GM23338 (cell line): ENCODE measurements around the gene PPP2R5E. TPM values are rescaled to one million over a fixed set of nuclear protein-coding genes. Genes with fewer than 3 reads are reported as not detected.

Experiments
- ATAC-seq: fragments of 200-7000 bp; cut with Tn5 transposase; 3 replicates; pipeline ENCODE4 v1.9.1; 2020
- DNase-seq: peaks from one replicate; pipeline ENCODE4 v3.0.0-alpha.2; 2015; ENCODE audit warnings: low spot score
- H2AFZ ChIP-seq: fragments of 200-600 bp; sonication (generic); 2 replicates; pipeline ENCODE4 v1.8.0; 2016; ENCODE audit warnings: antibody characterized with exemption, mild to moderate bottlenecking, moderate library complexity
- H3F3A ChIP-seq: fragments of 200-600 bp; sonication (generic); replicated peaks from 2 replicates; pipeline ENCODE4 v1.8.0; 2017; ENCODE audit warnings: antibody characterized with exemption, mixed run types, low read depth
- H3K27ac ChIP-seq: fragments of 200-600 bp; sonication (generic); 2 replicates; pipeline ENCODE4 v1.6.1; 2016; ENCODE audit warnings: low read depth
- H3K27me3 ChIP-seq: fragments of 200-600 bp; sonication (generic); 2 replicates; pipeline ENCODE4 v1.8.0; 2016; ENCODE audit warnings: mild to moderate bottlenecking, mixed run types, moderate library complexity; ENCODE audit not compliant: insufficient read depth
- H3K36me3 ChIP-seq: fragments of 200-600 bp; sonication (generic); 2 replicates; pipeline ENCODE4 v1.8.0; 2016; ENCODE audit warnings: mild to moderate bottlenecking; ENCODE audit not compliant: insufficient read depth
- H3K4me1 ChIP-seq: fragments of 200-600 bp; sonication (generic); 2 replicates; pipeline ENCODE4 v1.8.0; 2016; ENCODE audit warnings: mild to moderate bottlenecking, moderate library complexity; ENCODE audit not compliant: insufficient read depth
- H3K4me2 ChIP-seq: fragments of 200-600 bp; sonication (generic); 2 replicates; pipeline ENCODE4 v1.7.1; 2017; ENCODE audit warnings: mixed run types
- H3K4me3 ChIP-seq: fragments of 200-600 bp; sonication (generic); 2 replicates; pipeline ENCODE4 v1.6.1; 2016; ENCODE audit warnings: mixed run types
- H3K79me2 ChIP-seq: fragments of 200-600 bp; sonication (generic); replicated peaks from 2 replicates; pipeline ENCODE4 v1.8.0; 2017; ENCODE audit warnings: mild to moderate bottlenecking; ENCODE audit not compliant: insufficient read depth
- H3K9me2 ChIP-seq: fragments of 200-600 bp; sonication (generic); 2 replicates; pipeline ENCODE4 v1.8.0; 2017; ENCODE audit not compliant: insufficient read depth
- H4K20me1 ChIP-seq: fragments of 200-600 bp; sonication (generic); replicated peaks from 2 replicates; pipeline ENCODE4 v1.8.0; 2017; ENCODE audit warnings: mild to moderate bottlenecking; ENCODE audit not compliant: insufficient read depth
- H3K27ac Mint-ChIP-seq: 2 replicates; pipeline ENCODE4 v1.8.0; 2020; ENCODE audit warnings: inconsistent platforms, mild to moderate bottlenecking, moderate library complexity, mixed read lengths
- H3K27me3 Mint-ChIP-seq: 3 replicates; pipeline ENCODE4 v1.8.0; 2022; ENCODE audit warnings: low read depth, mild to moderate bottlenecking, moderate library complexity, mixed read lengths, inconsistent platforms; ENCODE audit not compliant: insufficient read depth, poor library complexity
- H3K36me3 Mint-ChIP-seq: 3 replicates; pipeline ENCODE4 v1.8.0; 2021; ENCODE audit warnings: low read depth, mild to moderate bottlenecking, inconsistent platforms, moderate library complexity, mixed read lengths
- H3K4me1 Mint-ChIP-seq: 3 replicates; pipeline ENCODE4 v1.8.0; 2020; ENCODE audit warnings: mild to moderate bottlenecking, inconsistent platforms, mixed read lengths
- H3K4me3 Mint-ChIP-seq: 3 replicates; pipeline ENCODE4 v1.8.0; 2021; ENCODE audit warnings: moderate library complexity, mild to moderate bottlenecking, inconsistent platforms, mixed read lengths
- H3K9me3 Mint-ChIP-seq: 3 replicates; pipeline ENCODE4 v1.8.0; 2020; ENCODE audit warnings: moderate library complexity, mild to moderate bottlenecking, inconsistent platforms, mixed read lengths
- CREB1 ChIP-seq: fragments of 250-450 bp; sonication (Bioruptor Pico); IDR thresholded peaks from 2 replicates; pipeline ENCODE4 v1.5.0; 2020; ENCODE audit warnings: low read depth, mild to moderate bottlenecking, moderate library complexity
- CTCF ChIP-seq, 2 experiments: fragments of 200-600 bp in 1 of 2; sonication (generic) in 1 of 2; conservative IDR thresholded peaks; 2 replicates each; pipeline versions ENCODE4 v1.5.1 to v1.6.1; 2016 to 2017; ENCODE audit warnings: antibody characterized with exemption in 2 of 2, low read depth in 2 of 2, mild to moderate bottlenecking in 2 of 2, moderate library complexity in 1 of 2
- ETS1 ChIP-seq: IDR thresholded peaks from 2 replicates; pipeline ENCODE4 v1.6.1; 2016; ENCODE audit warnings: antibody characterized with exemption
- EZH2 ChIP-seq: fragments of 200-600 bp; sonication (generic); IDR thresholded peaks from one replicate; pipeline ENCODE4 v1.8.0; 2017; ENCODE audit warnings: antibody characterized with exemption, mild to moderate bottlenecking, low read depth; ENCODE audit not compliant: unreplicated experiment
- EZH2phosphoT487 ChIP-seq: fragments of 200-600 bp; sonication (generic); IDR thresholded peaks from one replicate; pipeline ENCODE4 v1.8.1; 2018; ENCODE audit warnings: antibody characterized with exemption; ENCODE audit not compliant: unreplicated experiment
- JUNB ChIP-seq: IDR thresholded peaks from one replicate; pipeline ENCODE4 v1.6.1; 2016; ENCODE audit warnings: antibody characterized with exemption; ENCODE audit not compliant: unreplicated experiment
- NANOG ChIP-seq: IDR thresholded peaks from 2 replicates; pipeline ENCODE4 v1.6.1; 2016; ENCODE audit warnings: antibody characterized with exemption, borderline replicate concordance
- POLR2AphosphoS5 ChIP-seq: IDR thresholded peaks from 2 replicates; pipeline ENCODE4 v1.6.1; 2016; ENCODE audit warnings: antibody characterized with exemption, low read depth
- STAT1 ChIP-seq: IDR thresholded peaks from one replicate; pipeline ENCODE4 v1.6.1; 2016; ENCODE audit warnings: antibody characterized with exemption; ENCODE audit not compliant: unreplicated experiment
- ZNF114 ChIP-seq: fragments of 250-450 bp; sonication (Bioruptor Pico); IDR thresholded peaks from 2 replicates; pipeline ENCODE4 v1.5.0; 2020; ENCODE audit warnings: mild to moderate bottlenecking, moderate library complexity
- ZNF331 ChIP-seq: fragments of 250-450 bp; sonication (Bioruptor Pico); IDR thresholded peaks from 2 replicates; pipeline ENCODE4 v1.5.0; 2020; ENCODE audit warnings: low read depth, mild to moderate bottlenecking, moderate library complexity
- polyA plus RNA-seq: library from polyadenylated mRNA; unstranded; fragments of >200 nt; fragmentation: Nextera tagmentation; extraction: Ambion mirVana; gene quantifications from 2 replicates; pipeline ENCODE4 v1.2.1, GENCODE V29; 2016
- total RNA-seq: library from RNA; depleted of rRNA; stranded (reverse); fragments of >200 nt; shearing (Covaris generic); gene quantifications from 2 replicates; pipeline ENCODE4 v1.2.3, GENCODE V29; 2014
- TF ChIP-seq, protein P1 (sequence below): IDR thresholded peaks from one replicate; pipeline ENCODE4 v1.6.1; 2018; ENCODE audit warnings: antibody characterized with exemption; ENCODE audit not compliant: unreplicated experiment
- TF ChIP-seq, protein P2 (sequence below): fragments of 250-450 bp; sonication (Bioruptor Pico); IDR thresholded peaks from 2 replicates; pipeline ENCODE4 v1.5.0; 2020; ENCODE audit warnings: mild to moderate bottlenecking, moderate library complexity

Gene PPP2R5E
- total and polyA plus RNA-seq, 2 experiments from 2014 or later: 40.9 to 45.5 TPM

DNA sequence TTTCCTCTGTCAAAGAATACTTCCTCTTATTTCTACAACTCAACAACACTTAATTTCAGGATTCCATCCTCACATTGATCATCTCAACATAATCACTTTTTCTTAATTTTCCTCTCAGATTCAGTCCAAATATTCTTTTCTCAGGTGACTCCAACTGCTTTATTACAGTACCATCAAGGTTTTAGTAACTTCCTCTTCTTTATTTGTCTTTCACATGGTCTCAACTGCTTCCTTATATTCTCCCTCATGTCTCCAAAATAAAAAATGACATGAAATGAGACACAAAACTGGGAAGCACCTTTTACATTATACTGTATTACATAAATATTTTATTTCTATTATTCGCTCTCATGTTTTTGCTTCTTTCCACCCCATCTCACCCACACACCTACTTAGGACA is 55.5 kb downstream of the PPP2R5E start:
- H3K36me3 ChIP-seq: no peaks in the 10 kb centered on the region
- no peak overlapping the region; the same call in 1 of the 2 replicates for H3K27ac Mint-ChIP-seq
- H3F3A ChIP-seq: no peaks in the 10 kb centered on the region
- no peak overlapping the region for H3K4me2 ChIP-seq
- H4K20me1 ChIP-seq: peaks cover 33% of the 10 kb centered on the region
- H3K4me3 ChIP-seq: no peak overlapping the region
- no peak overlapping the region for H3K27ac ChIP-seq
- no peaks in the 10 kb centered on the region for H3K9me3 Mint-ChIP-seq
- DNase-seq (no peak), ATAC-seq (no peak)
- H3K4me3 Mint-ChIP-seq: no peak overlapping the region
- H3K79me2 ChIP-seq: peaks cover 100% of the 10 kb centered on the region
- H3K27me3 ChIP-seq: no peaks in the 10 kb centered on the region
- H3K9me2 ChIP-seq: no peaks in the 10 kb centered on the region
- H3K36me3 Mint-ChIP-seq: no peaks in the 10 kb centered on the region
- H2AFZ ChIP-seq: no peak overlapping the region
- peaks cover 40% of the 10 kb centered on the region for H3K4me1 Mint-ChIP-seq
- H3K4me1 ChIP-seq: peaks cover 27% of the 10 kb centered on the region
- TF ChIP-seq, protein P1, sequence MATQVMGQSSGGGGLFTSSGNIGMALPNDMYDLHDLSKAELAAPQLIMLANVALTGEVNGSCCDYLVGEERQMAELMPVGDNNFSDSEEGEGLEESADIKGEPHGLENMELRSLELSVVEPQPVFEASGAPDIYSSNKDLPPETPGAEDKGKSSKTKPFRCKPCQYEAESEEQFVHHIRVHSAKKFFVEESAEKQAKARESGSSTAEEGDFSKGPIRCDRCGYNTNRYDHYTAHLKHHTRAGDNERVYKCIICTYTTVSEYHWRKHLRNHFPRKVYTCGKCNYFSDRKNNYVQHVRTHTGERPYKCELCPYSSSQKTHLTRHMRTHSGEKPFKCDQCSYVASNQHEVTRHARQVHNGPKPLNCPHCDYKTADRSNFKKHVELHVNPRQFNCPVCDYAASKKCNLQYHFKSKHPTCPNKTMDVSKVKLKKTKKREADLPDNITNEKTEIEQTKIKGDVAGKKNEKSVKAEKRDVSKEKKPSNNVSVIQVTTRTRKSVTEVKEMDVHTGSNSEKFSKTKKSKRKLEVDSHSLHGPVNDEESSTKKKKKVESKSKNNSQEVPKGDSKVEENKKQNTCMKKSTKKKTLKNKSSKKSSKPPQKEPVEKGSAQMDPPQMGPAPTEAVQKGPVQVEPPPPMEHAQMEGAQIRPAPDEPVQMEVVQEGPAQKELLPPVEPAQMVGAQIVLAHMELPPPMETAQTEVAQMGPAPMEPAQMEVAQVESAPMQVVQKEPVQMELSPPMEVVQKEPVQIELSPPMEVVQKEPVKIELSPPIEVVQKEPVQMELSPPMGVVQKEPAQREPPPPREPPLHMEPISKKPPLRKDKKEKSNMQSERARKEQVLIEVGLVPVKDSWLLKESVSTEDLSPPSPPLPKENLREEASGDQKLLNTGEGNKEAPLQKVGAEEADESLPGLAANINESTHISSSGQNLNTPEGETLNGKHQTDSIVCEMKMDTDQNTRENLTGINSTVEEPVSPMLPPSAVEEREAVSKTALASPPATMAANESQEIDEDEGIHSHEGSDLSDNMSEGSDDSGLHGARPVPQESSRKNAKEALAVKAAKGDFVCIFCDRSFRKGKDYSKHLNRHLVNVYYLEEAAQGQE: no peak
- no peak for TF ChIP-seq CREB1 (CRISPR knock-in tag)
- TF ChIP-seq ETS1: no peak
- TF ChIP-seq CTCF (conservative IDR thresholded peaks at IDR 0.05; ENCODE audit: low read depth in 2 of 2): no peak
- TF ChIP-seq STAT1: no peak
- no peak for TF ChIP-seq ZNF114
- no peak for TF ChIP-seq EZH2phosphoT487
- TF ChIP-seq, protein P2, sequence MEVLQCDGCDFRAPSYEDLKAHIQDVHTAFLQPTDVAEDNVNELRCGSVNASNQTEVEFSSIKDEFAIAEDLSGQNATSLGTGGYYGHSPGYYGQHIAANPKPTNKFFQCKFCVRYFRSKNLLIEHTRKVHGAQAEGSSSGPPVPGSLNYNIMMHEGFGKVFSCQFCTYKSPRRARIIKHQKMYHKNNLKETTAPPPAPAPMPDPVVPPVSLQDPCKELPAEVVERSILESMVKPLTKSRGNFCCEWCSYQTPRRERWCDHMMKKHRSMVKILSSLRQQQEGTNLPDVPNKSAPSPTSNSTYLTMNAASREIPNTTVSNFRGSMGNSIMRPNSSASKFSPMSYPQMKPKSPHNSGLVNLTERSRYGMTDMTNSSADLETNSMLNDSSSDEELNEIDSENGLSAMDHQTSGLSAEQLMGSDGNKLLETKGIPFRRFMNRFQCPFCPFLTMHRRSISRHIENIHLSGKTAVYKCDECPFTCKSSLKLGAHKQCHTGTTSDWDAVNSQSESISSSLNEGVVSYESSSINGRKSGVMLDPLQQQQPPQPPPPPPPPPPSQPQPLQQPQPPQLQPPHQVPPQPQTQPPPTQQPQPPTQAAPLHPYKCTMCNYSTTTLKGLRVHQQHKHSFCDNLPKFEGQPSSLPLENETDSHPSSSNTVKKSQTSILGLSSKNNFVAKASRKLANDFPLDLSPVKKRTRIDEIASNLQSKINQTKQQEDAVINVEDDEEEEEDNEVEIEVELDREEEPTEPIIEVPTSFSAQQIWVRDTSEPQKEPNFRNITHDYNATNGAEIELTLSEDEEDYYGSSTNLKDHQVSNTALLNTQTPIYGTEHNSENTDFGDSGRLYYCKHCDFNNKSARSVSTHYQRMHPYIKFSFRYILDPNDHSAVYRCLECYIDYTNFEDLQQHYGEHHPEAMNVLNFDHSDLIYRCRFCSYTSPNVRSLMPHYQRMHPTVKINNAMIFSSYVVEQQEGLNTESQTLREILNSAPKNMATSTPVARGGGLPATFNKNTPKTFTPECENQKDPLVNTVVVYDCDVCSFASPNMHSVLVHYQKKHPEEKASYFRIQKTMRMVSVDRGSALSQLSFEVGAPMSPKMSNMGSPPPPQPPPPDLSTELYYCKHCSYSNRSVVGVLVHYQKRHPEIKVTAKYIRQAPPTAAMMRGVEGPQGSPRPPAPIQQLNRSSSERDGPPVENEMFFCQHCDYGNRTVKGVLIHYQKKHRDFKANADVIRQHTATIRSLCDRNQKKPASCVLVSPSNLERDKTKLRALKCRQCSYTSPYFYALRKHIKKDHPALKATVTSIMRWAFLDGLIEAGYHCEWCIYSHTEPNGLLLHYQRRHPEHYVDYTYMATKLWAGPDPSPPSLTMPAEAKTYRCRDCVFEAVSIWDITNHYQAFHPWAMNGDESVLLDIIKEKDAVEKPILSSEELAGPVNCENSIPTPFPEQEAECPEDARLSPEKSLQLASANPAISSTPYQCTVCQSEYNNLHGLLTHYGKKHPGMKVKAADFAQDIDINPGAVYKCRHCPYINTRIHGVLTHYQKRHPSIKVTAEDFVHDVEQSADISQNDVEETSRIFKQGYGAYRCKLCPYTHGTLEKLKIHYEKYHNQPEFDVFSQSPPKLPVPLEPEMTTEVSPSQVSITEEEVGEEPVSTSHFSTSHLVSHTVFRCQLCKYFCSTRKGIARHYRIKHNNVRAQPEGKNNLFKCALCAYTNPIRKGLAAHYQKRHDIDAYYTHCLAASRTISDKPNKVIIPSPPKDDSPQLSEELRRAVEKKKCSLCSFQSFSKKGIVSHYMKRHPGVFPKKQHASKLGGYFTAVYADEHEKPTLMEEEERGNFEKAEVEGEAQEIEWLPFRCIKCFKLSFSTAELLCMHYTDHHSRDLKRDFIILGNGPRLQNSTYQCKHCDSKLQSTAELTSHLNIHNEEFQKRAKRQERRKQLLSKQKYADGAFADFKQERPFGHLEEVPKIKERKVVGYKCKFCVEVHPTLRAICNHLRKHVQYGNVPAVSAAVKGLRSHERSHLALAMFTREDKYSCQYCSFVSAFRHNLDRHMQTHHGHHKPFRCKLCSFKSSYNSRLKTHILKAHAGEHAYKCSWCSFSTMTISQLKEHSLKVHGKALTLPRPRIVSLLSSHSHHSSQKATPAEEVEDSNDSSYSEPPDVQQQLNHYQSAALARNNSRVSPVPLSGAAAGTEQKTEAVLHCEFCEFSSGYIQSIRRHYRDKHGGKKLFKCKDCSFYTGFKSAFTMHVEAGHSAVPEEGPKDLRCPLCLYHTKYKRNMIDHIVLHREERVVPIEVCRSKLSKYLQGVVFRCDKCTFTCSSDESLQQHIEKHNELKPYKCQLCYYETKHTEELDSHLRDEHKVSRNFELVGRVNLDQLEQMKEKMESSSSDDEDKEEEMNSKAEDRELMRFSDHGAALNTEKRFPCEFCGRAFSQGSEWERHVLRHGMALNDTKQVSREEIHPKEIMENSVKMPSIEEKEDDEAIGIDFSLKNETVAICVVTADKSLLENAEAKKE: no peak
- no peak for TF ChIP-seq ZNF331 (CRISPR knock-in tag)
- no peak for TF ChIP-seq NANOG
- TF ChIP-seq POLR2AphosphoS5: no peak
- TF ChIP-seq EZH2: no peak
- no peak for TF ChIP-seq JUNB
- peaks cover 4% of the 10 kb centered on the region for H3K27me3 Mint-ChIP-seq
